ENCODE data around the gene SGSM2.

The SGSM2 gene

GRCh38 chr17:2337544-2338314, 428 bp downstream of the SGSM2 start:
- peak in 1 of 2 donors; percentile 37 for DNase-seq (ENCODE audit: low read depth in 2 of 2)

DNA sequence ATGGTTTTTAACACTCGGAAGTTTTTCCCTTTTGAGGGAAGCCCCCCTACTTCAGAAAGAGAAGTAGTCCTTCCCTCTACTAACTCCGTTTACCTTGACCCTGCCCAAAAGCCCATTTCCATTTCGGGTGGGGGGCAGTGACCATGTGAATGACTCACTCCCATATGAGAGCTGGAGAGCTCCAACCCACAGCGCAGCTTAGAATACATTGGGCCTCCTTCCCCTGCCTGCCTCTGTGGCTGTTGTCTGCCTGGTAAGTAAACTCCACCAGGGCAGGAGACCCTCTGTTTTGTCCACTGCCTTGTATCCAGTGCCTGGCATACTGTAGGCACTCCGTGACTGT, 985 bp downstream of the SGSM2 start:
- no peak for DNase-seq (ENCODE audit: low read depth in 2 of 2)

GRCh38 chr17:2343421-2343820, 6.1 kb downstream of the SGSM2 start:
- peak in 1 of 2 donors; percentile 53 for DNase-seq (ENCODE audit: low read depth in 2 of 2)

GRCh38 chr17:2344528-2344927, 7.2 kb downstream of the SGSM2 start:
- DNase-seq (ENCODE audit: low read depth in 2 of 2): no peak

DNA sequence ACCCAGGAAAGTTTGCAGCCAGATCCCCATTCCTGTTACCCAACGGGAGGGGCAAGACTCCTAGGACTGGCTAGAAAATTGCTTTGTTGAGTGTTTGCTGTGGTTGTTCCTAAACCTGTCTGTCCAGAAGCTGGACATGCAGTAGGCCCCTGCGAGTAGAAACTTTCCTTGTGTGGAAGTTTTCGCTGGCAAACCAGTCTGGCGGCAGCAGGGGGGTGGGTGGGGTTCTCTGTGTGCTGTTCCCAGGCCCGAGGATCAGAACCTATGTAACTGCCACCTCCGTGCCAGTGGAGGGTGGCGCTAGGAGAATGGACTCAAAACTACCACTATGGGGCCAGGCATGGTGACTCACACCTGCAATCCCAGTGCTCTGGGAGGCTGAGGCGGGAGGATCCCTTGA, 9.2 kb downstream of the SGSM2 start:
- no peak for DNase-seq (ENCODE audit: low read depth in 2 of 2)

GRCh38 chr17:2347805-2348685, 10.7 kb downstream of the SGSM2 start:
- no peak for DNase-seq (ENCODE audit: low read depth in 2 of 2)

- no peak for DNase-seq (ENCODE audit: low read depth in 2 of 2)
Measured at GRCh38 chr17:2351269-2351668, 14.0 kb downstream of the SGSM2 start.

GRCh38 chr17:2354311-2354710, 17.0 kb downstream of the SGSM2 start:
- no peak for DNase-seq (ENCODE audit: low read depth in 2 of 2)

- no peak for DNase-seq (ENCODE audit: low read depth in 2 of 2)
Measured at GRCh38 chr17:2357237-2357636, 19.9 kb downstream of the SGSM2 start.

DNA sequence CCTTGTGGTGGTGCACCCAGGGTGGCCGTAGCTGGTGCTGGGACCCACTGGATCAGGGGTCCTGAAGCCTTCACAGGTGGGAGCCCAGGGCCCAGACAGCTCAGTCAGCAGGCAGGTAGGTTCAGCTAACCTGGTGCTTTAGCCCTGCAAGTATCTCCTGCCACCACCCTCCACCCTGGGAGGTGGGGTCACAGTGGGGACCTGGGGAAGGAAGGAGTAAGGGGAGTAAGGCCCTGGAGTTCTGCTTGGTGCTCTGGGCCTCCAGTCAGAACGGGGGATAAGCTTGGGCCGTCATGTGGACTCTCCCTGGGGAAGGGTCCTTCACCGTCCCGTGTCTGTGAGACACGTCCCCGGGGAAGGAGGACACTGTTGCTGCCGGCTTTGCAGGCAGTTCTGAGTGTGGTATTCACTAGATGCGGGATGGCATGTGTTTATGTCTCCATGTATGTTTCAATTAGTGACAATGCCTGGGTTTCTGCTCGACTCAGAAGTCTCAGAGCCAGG, 20.7 kb downstream of the SGSM2 start:
- DNase-seq (ENCODE audit: low read depth in 2 of 2): no peak

GRCh38 chr17:2361010-2361760, 23.9 kb downstream of the SGSM2 start:
- no peak for DNase-seq (ENCODE audit: low read depth in 2 of 2)

DNA sequence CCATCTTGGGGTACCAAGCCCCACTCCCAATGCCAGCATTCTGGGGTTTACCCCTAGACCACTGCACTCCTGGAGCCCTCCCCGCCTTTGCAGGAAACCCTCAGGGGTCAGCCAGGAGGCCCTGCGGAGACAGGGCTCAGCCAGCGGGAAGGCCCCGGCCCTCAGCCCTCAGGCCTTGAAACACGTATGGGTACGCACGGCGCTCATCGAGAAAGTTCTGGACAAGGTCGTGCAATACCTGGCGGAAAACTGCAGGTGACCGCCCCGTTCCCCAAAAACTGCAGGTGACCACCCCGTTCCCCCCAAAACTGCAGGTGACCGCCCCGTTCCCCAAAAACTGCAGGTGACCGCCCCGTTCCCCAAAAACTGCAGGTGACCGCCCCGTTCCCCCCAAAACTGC, 24.7 kb downstream of the SGSM2 start:
- DNase-seq (ENCODE audit: low read depth in 2 of 2): no peak

DNA sequence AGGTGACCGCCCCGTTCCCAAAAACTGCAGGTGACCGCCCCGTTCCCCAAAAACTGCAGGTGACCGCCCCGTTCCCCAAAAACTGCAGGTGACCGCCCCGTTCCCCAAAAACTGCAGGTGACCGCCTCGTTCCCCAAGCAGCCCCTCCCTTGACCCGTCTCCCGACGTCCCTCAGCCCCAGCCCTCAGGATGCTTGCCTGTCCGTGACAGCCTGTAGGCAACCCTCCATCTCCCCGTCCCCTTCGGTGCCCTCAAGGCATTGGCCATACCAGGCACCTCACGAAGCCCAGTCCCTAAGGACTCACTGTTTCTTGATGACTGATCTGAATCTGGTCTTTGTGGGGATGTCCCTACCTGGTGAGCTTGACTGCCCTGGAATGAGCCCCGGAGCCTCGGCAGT, 25.1 kb downstream of the SGSM2 start:
- DNase-seq (ENCODE audit: low read depth in 2 of 2): no peak

DNA sequence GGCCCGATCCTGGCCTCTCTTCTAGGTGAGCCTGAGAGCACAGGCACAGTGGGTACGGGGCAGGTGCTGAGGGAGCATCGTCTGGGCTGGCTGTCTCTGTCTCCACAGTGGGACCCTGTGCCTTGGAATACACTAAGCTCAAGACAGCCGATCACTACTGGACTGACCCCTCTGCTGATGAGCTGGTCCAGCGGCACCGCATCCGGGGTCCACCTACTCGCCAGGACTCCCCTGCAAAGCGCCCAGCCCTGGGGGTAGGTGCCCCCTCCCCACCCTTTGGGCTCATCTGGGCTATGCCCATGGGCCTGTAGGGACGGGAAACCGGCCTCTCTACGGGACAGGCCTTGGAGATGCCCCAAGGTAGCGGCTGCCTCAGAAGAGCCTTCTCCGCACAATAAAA, 25.6 kb downstream of the SGSM2 start:
- DNase-seq (ENCODE audit: low read depth in 2 of 2): no peak

GRCh38 chr17:2363318-2363717, 26.0 kb downstream of the SGSM2 start:
- no peak for DNase-seq (ENCODE audit: low read depth in 2 of 2)

- DNase-seq (ENCODE audit: low read depth in 2 of 2): no peak
Measured at GRCh38 chr17:2363851-2364762, 26.8 kb downstream of the SGSM2 start.

DNA sequence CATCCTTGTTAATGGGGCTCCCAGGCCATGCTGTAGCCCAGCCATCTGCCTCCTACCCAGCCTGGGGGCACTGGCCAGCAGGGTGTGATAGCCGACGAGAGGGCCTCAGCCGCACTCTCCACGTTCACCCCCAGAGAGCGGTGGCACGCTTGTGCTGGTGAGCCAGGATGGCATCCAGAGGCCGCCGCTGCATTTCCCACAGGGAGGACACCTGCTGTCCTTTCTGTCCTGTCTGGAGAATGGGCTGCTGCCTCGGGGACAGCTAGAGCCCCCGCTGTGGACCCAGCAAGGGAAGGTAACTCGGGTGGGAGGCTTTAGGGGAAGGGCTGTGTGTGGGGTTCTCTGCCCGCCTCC, 27.4 kb downstream of the SGSM2 start:
- no peak for DNase-seq (ENCODE audit: low read depth in 2 of 2)

DNA sequence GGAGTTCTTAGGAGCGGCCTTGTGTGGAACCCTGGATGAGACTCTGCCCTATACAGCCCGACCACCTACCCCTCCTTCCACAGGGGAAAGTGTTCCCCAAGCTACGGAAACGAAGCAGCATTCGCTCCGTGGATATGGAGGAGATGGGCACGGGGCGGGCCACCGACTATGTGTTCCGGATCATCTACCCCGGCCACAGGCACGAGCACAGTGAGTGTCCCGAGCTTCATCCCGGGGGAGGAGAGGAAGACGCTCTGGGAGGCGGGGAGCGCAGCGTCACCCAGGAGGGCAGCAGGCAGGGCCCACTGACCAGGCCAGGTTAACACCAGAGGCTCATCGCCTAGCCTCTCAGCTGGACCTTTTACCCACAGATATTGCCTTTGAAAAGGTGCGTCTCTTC, 27.8 kb downstream of the SGSM2 start:
- no peak for DNase-seq (ENCODE audit: low read depth in 2 of 2)

GRCh38 chr17:2366747-2367494, 29.6 kb downstream of the SGSM2 start:
- no peak for DNase-seq (ENCODE audit: low read depth in 2 of 2)

- no peak for DNase-seq (ENCODE audit: low read depth in 2 of 2)
Measured at GRCh38 chr17:2368359-2368758, 31.1 kb downstream of the SGSM2 start.

- no peak for DNase-seq (ENCODE audit: low read depth in 2 of 2)
Measured at GRCh38 chr17:2369039-2369438, 31.7 kb downstream of the SGSM2 start.

All from stimulated activated CD8-positive, alpha-beta memory T cell treated with anti-CD3 and anti-CD28 coated beads, Interleukin-7, amount 100 ng/mL, for 4 hours (primary cell).